ENCODE measurements around the gene PTGES.

DNA sequence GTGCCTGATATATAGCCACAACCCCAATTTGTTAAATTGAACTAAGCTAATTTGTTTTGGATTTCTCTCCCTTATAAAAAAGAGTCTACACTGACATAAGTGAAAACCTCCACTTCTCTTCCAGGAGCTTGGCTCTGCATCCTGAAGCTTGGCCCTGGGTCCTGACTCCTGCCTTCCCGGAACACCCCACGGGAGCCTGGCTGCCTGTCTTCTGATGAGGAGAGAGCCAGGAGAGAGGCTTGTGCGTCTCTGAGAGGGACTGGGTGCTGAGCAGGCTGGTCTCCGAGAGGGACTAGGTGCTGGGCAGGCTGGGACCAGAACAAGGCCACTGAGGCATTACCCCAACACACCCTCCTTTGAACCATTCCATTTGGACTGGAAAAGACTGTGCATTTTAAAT, 6.5 kb upstream of the PTGES start:
- TF ChIP-seq, protein P1, sequence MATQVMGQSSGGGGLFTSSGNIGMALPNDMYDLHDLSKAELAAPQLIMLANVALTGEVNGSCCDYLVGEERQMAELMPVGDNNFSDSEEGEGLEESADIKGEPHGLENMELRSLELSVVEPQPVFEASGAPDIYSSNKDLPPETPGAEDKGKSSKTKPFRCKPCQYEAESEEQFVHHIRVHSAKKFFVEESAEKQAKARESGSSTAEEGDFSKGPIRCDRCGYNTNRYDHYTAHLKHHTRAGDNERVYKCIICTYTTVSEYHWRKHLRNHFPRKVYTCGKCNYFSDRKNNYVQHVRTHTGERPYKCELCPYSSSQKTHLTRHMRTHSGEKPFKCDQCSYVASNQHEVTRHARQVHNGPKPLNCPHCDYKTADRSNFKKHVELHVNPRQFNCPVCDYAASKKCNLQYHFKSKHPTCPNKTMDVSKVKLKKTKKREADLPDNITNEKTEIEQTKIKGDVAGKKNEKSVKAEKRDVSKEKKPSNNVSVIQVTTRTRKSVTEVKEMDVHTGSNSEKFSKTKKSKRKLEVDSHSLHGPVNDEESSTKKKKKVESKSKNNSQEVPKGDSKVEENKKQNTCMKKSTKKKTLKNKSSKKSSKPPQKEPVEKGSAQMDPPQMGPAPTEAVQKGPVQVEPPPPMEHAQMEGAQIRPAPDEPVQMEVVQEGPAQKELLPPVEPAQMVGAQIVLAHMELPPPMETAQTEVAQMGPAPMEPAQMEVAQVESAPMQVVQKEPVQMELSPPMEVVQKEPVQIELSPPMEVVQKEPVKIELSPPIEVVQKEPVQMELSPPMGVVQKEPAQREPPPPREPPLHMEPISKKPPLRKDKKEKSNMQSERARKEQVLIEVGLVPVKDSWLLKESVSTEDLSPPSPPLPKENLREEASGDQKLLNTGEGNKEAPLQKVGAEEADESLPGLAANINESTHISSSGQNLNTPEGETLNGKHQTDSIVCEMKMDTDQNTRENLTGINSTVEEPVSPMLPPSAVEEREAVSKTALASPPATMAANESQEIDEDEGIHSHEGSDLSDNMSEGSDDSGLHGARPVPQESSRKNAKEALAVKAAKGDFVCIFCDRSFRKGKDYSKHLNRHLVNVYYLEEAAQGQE (IDR thresholded peaks at IDR 0.05; ENCODE audit: low read depth), result no peak
- TF ChIP-seq JUND (IDR thresholded peaks at IDR 0.05), result no peak
- TF ChIP-seq, protein P2, sequence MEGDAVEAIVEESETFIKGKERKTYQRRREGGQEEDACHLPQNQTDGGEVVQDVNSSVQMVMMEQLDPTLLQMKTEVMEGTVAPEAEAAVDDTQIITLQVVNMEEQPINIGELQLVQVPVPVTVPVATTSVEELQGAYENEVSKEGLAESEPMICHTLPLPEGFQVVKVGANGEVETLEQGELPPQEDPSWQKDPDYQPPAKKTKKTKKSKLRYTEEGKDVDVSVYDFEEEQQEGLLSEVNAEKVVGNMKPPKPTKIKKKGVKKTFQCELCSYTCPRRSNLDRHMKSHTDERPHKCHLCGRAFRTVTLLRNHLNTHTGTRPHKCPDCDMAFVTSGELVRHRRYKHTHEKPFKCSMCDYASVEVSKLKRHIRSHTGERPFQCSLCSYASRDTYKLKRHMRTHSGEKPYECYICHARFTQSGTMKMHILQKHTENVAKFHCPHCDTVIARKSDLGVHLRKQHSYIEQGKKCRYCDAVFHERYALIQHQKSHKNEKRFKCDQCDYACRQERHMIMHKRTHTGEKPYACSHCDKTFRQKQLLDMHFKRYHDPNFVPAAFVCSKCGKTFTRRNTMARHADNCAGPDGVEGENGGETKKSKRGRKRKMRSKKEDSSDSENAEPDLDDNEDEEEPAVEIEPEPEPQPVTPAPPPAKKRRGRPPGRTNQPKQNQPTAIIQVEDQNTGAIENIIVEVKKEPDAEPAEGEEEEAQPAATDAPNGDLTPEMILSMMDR (IDR thresholded peaks at IDR 0.05 in 2 of 3, conservative IDR thresholded peaks at IDR 0.05 in 1 of 3; ENCODE audit: borderline replicate concordance in 1 of 3, insufficient read depth in 1 of 3, low read depth in 2 of 3, low read length in 2 of 3), result no peak

All from HCT116 (cell line).